Measurements from ENCODE around the gene ZFPM1.

The ZFPM1 gene

GRCh38 chr16:88532434-88533241 lies 79.6 kb downstream of the ZFPM1 start:
- DNase-seq = no peak

GRCh38 chr16:88533381-88533917 lies 80.4 kb downstream of the ZFPM1 start:
- no peak for DNase-seq

- DNase-seq = no peak
Measured at GRCh38 chr16:88533932-88534637, 81.0 kb downstream of the ZFPM1 start.

- DNase-seq = no peak
Measured at GRCh38 chr16:88534638-88535190, 81.6 kb downstream of the ZFPM1 start.

GRCh38 chr16:88535191-88535856 lies 82.2 kb downstream of the ZFPM1 start:
- DNase-seq = no peak

- DNase-seq = no peak
Measured at GRCh38 chr16:88535857-88536222, 82.8 kb downstream of the ZFPM1 start.

GRCh38 chr16:88536510-88536909 lies 83.4 kb downstream of the ZFPM1 start:
- no peak for DNase-seq

- no peak for DNase-seq
Measured at GRCh38 chr16:88536971-88537751, 84.1 kb downstream of the ZFPM1 start.

- no peak for DNase-seq
Measured at GRCh38 chr16:88537859-88538258, 84.8 kb downstream of the ZFPM1 start.

- DNase-seq = no peak
Measured at GRCh38 chr16:88538366-88539060, 85.4 kb downstream of the ZFPM1 start.

GRCh38 chr16:88539261-88539651 lies 86.2 kb downstream of the ZFPM1 start:
- DNase-seq = no peak

- no peak for DNase-seq
Measured at GRCh38 chr16:88539652-88540345, 86.7 kb downstream of the ZFPM1 start.

- DNase-seq = peak; percentile 55
Measured at GRCh38 chr16:88540346-88540977, 87.4 kb downstream of the ZFPM1 start.

- DNase-seq = peak; percentile 26
Measured at GRCh38 chr16:88541831-88542616, 88.9 kb downstream of the ZFPM1 start.

GRCh38 chr16:88543230-88543813 lies 90.2 kb downstream of the ZFPM1 start:
- no peak for DNase-seq

- DNase-seq = no peak
Measured at GRCh38 chr16:88545781-88546180, 92.7 kb downstream of the ZFPM1 start.

- DNase-seq = no peak
Measured at GRCh38 chr16:88548131-88548874, 95.2 kb downstream of the ZFPM1 start.

GRCh38 chr16:88548985-88549384 lies 95.9 kb downstream of the ZFPM1 start:
- no peak for DNase-seq

All from NCI-H69 (cell line).